GM23338 (cell line): Measurements from ENCODE around the gene SIK2. TPM values are rescaled to one million over a fixed set of nuclear protein-coding genes. Genes with fewer than 3 reads are reported as not detected.

Source experiments
- ATAC-seq: fragments of 200-7000 bp; cut with Tn5 transposase; 3 replicates; pipeline ENCODE4 v1.9.1; 2020
- DNase-seq: peaks from one replicate; pipeline ENCODE4 v3.0.0-alpha.2; 2015; ENCODE audit warnings: low spot score
- H2AFZ ChIP-seq: fragments of 200-600 bp; sonication (generic); 2 replicates; pipeline ENCODE4 v1.8.0; 2016; ENCODE audit warnings: antibody characterized with exemption, mild to moderate bottlenecking, moderate library complexity
- H3F3A ChIP-seq: fragments of 200-600 bp; sonication (generic); replicated peaks from 2 replicates; pipeline ENCODE4 v1.8.0; 2017; ENCODE audit warnings: antibody characterized with exemption, mixed run types, low read depth
- H3K27ac ChIP-seq: fragments of 200-600 bp; sonication (generic); 2 replicates; pipeline ENCODE4 v1.6.1; 2016; ENCODE audit warnings: low read depth
- H3K27me3 ChIP-seq: fragments of 200-600 bp; sonication (generic); 2 replicates; pipeline ENCODE4 v1.8.0; 2016; ENCODE audit warnings: mild to moderate bottlenecking, mixed run types, moderate library complexity; ENCODE audit not compliant: insufficient read depth
- H3K36me3 ChIP-seq: fragments of 200-600 bp; sonication (generic); 2 replicates; pipeline ENCODE4 v1.8.0; 2016; ENCODE audit warnings: mild to moderate bottlenecking; ENCODE audit not compliant: insufficient read depth
- H3K4me1 ChIP-seq: fragments of 200-600 bp; sonication (generic); 2 replicates; pipeline ENCODE4 v1.8.0; 2016; ENCODE audit warnings: mild to moderate bottlenecking, moderate library complexity; ENCODE audit not compliant: insufficient read depth
- H3K4me2 ChIP-seq: fragments of 200-600 bp; sonication (generic); 2 replicates; pipeline ENCODE4 v1.7.1; 2017; ENCODE audit warnings: mixed run types
- H3K4me3 ChIP-seq: fragments of 200-600 bp; sonication (generic); 2 replicates; pipeline ENCODE4 v1.6.1; 2016; ENCODE audit warnings: mixed run types
- H3K79me2 ChIP-seq: fragments of 200-600 bp; sonication (generic); replicated peaks from 2 replicates; pipeline ENCODE4 v1.8.0; 2017; ENCODE audit warnings: mild to moderate bottlenecking; ENCODE audit not compliant: insufficient read depth
- H3K9me2 ChIP-seq: fragments of 200-600 bp; sonication (generic); 2 replicates; pipeline ENCODE4 v1.8.0; 2017; ENCODE audit not compliant: insufficient read depth
- H4K20me1 ChIP-seq: fragments of 200-600 bp; sonication (generic); replicated peaks from 2 replicates; pipeline ENCODE4 v1.8.0; 2017; ENCODE audit warnings: mild to moderate bottlenecking; ENCODE audit not compliant: insufficient read depth
- H3K27ac Mint-ChIP-seq: 2 replicates; pipeline ENCODE4 v1.8.0; 2020; ENCODE audit warnings: inconsistent platforms, mild to moderate bottlenecking, moderate library complexity, mixed read lengths
- H3K27me3 Mint-ChIP-seq: 3 replicates; pipeline ENCODE4 v1.8.0; 2022; ENCODE audit warnings: low read depth, mild to moderate bottlenecking, moderate library complexity, mixed read lengths, inconsistent platforms; ENCODE audit not compliant: insufficient read depth, poor library complexity
- H3K36me3 Mint-ChIP-seq: 3 replicates; pipeline ENCODE4 v1.8.0; 2021; ENCODE audit warnings: low read depth, mild to moderate bottlenecking, inconsistent platforms, moderate library complexity, mixed read lengths
- H3K4me1 Mint-ChIP-seq: 3 replicates; pipeline ENCODE4 v1.8.0; 2020; ENCODE audit warnings: mild to moderate bottlenecking, inconsistent platforms, mixed read lengths
- H3K4me3 Mint-ChIP-seq: 3 replicates; pipeline ENCODE4 v1.8.0; 2021; ENCODE audit warnings: moderate library complexity, mild to moderate bottlenecking, inconsistent platforms, mixed read lengths
- H3K9me3 Mint-ChIP-seq: 3 replicates; pipeline ENCODE4 v1.8.0; 2020; ENCODE audit warnings: moderate library complexity, mild to moderate bottlenecking, inconsistent platforms, mixed read lengths
- CREB1 ChIP-seq: fragments of 250-450 bp; sonication (Bioruptor Pico); IDR thresholded peaks from 2 replicates; pipeline ENCODE4 v1.5.0; 2020; ENCODE audit warnings: low read depth, mild to moderate bottlenecking, moderate library complexity
- CTCF ChIP-seq, 2 experiments: fragments of 200-600 bp in 1 of 2; sonication (generic) in 1 of 2; conservative IDR thresholded peaks; 2 replicates each; pipeline versions ENCODE4 v1.5.1 to v1.6.1; 2016 to 2017; ENCODE audit warnings: antibody characterized with exemption in 2 of 2, low read depth in 2 of 2, mild to moderate bottlenecking in 2 of 2, moderate library complexity in 1 of 2
- ETS1 ChIP-seq: IDR thresholded peaks from 2 replicates; pipeline ENCODE4 v1.6.1; 2016; ENCODE audit warnings: antibody characterized with exemption
- EZH2 ChIP-seq: fragments of 200-600 bp; sonication (generic); IDR thresholded peaks from one replicate; pipeline ENCODE4 v1.8.0; 2017; ENCODE audit warnings: antibody characterized with exemption, mild to moderate bottlenecking, low read depth; ENCODE audit not compliant: unreplicated experiment
- EZH2phosphoT487 ChIP-seq: fragments of 200-600 bp; sonication (generic); IDR thresholded peaks from one replicate; pipeline ENCODE4 v1.8.1; 2018; ENCODE audit warnings: antibody characterized with exemption; ENCODE audit not compliant: unreplicated experiment
- JUNB ChIP-seq: IDR thresholded peaks from one replicate; pipeline ENCODE4 v1.6.1; 2016; ENCODE audit warnings: antibody characterized with exemption; ENCODE audit not compliant: unreplicated experiment
- NANOG ChIP-seq: IDR thresholded peaks from 2 replicates; pipeline ENCODE4 v1.6.1; 2016; ENCODE audit warnings: antibody characterized with exemption, borderline replicate concordance
- POLR2AphosphoS5 ChIP-seq: IDR thresholded peaks from 2 replicates; pipeline ENCODE4 v1.6.1; 2016; ENCODE audit warnings: antibody characterized with exemption, low read depth
- STAT1 ChIP-seq: IDR thresholded peaks from one replicate; pipeline ENCODE4 v1.6.1; 2016; ENCODE audit warnings: antibody characterized with exemption; ENCODE audit not compliant: unreplicated experiment
- ZNF114 ChIP-seq: fragments of 250-450 bp; sonication (Bioruptor Pico); IDR thresholded peaks from 2 replicates; pipeline ENCODE4 v1.5.0; 2020; ENCODE audit warnings: mild to moderate bottlenecking, moderate library complexity
- ZNF331 ChIP-seq: fragments of 250-450 bp; sonication (Bioruptor Pico); IDR thresholded peaks from 2 replicates; pipeline ENCODE4 v1.5.0; 2020; ENCODE audit warnings: low read depth, mild to moderate bottlenecking, moderate library complexity
- polyA plus RNA-seq: library from polyadenylated mRNA; unstranded; fragments of >200 nt; fragmentation: Nextera tagmentation; extraction: Ambion mirVana; gene quantifications from 2 replicates; pipeline ENCODE4 v1.2.1, GENCODE V29; 2016
- total RNA-seq: library from RNA; depleted of rRNA; stranded (reverse); fragments of >200 nt; shearing (Covaris generic); gene quantifications from 2 replicates; pipeline ENCODE4 v1.2.3, GENCODE V29; 2014
- TF ChIP-seq, protein P1 (sequence below): IDR thresholded peaks from one replicate; pipeline ENCODE4 v1.6.1; 2018; ENCODE audit warnings: antibody characterized with exemption; ENCODE audit not compliant: unreplicated experiment
- TF ChIP-seq, protein P2 (sequence below): fragments of 250-450 bp; sonication (Bioruptor Pico); IDR thresholded peaks from 2 replicates; pipeline ENCODE4 v1.5.0; 2020; ENCODE audit warnings: mild to moderate bottlenecking, moderate library complexity

The SIK2 gene
- total and polyA plus RNA-seq, 2 experiments from 2014 or later, result 2.3 to 6.7 TPM

DNA sequence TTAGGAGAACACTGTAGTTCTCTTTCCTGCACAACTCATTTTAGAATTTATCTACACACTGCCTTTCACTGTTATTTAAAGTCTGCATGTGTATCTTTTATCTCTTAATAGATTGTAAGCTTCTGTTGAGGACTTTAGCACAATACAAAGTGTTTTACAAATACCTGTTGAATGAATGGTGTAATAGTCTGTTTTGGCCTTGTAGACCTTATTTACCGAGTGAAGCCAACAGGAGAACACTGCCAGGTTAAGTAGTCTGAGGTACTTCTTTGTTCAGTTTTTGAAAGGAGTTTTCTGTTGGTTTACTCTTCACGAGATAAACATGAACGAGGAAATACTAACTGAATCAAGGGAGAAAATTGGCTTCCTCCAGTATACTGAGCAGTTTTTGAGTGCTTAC lies 31.0 kb downstream of the SIK2 start:
- H3K36me3 ChIP-seq, result no peaks in the 10 kb centered on the region
- H4K20me1 ChIP-seq, result no peaks in the 10 kb centered on the region
- DNase-seq (no peak), ATAC-seq (no peak)
- Mint-ChIP-seq H3K27ac (no peak overlapping the region), H3K36me3 (no peaks in the 10 kb centered on the region), H3K4me3 (no peak overlapping the region), H3K9me3 (no peaks in the 10 kb centered on the region), H3K27me3 (no peaks in the 10 kb centered on the region), H3K4me1 (peaks cover 23% of the 10 kb centered on the region)
- peaks cover 7% of the 10 kb centered on the region; the same call in 1 of the 2 replicates for H3K4me1 ChIP-seq
- peak overlapping the region; percentile 58; the same call in 1 of the 2 replicates for H3K27ac ChIP-seq
- no peaks in the 10 kb centered on the region for H3K9me2 ChIP-seq
- H3K79me2 ChIP-seq, result no peaks in the 10 kb centered on the region
- H3F3A ChIP-seq, result no peaks in the 10 kb centered on the region
- no peak overlapping the region for H3K4me2 ChIP-seq
- no peak overlapping the region for H2AFZ ChIP-seq
- TF ChIP-seq POLR2AphosphoS5 (no peak), STAT1 (no peak), ETS1 (no peak), CTCF (conservative IDR thresholded peaks at IDR 0.05; ENCODE audit: low read depth in 2 of 2) (no peak), EZH2phosphoT487 (no peak), NANOG (no peak), EZH2 (no peak), ZNF331 (CRISPR knock-in tag) (no peak), JUNB (no peak), ZNF114 (no peak), CREB1 (CRISPR knock-in tag) (no peak)
- TF ChIP-seq, protein P1, sequence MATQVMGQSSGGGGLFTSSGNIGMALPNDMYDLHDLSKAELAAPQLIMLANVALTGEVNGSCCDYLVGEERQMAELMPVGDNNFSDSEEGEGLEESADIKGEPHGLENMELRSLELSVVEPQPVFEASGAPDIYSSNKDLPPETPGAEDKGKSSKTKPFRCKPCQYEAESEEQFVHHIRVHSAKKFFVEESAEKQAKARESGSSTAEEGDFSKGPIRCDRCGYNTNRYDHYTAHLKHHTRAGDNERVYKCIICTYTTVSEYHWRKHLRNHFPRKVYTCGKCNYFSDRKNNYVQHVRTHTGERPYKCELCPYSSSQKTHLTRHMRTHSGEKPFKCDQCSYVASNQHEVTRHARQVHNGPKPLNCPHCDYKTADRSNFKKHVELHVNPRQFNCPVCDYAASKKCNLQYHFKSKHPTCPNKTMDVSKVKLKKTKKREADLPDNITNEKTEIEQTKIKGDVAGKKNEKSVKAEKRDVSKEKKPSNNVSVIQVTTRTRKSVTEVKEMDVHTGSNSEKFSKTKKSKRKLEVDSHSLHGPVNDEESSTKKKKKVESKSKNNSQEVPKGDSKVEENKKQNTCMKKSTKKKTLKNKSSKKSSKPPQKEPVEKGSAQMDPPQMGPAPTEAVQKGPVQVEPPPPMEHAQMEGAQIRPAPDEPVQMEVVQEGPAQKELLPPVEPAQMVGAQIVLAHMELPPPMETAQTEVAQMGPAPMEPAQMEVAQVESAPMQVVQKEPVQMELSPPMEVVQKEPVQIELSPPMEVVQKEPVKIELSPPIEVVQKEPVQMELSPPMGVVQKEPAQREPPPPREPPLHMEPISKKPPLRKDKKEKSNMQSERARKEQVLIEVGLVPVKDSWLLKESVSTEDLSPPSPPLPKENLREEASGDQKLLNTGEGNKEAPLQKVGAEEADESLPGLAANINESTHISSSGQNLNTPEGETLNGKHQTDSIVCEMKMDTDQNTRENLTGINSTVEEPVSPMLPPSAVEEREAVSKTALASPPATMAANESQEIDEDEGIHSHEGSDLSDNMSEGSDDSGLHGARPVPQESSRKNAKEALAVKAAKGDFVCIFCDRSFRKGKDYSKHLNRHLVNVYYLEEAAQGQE, result no peak
- TF ChIP-seq, protein P2, sequence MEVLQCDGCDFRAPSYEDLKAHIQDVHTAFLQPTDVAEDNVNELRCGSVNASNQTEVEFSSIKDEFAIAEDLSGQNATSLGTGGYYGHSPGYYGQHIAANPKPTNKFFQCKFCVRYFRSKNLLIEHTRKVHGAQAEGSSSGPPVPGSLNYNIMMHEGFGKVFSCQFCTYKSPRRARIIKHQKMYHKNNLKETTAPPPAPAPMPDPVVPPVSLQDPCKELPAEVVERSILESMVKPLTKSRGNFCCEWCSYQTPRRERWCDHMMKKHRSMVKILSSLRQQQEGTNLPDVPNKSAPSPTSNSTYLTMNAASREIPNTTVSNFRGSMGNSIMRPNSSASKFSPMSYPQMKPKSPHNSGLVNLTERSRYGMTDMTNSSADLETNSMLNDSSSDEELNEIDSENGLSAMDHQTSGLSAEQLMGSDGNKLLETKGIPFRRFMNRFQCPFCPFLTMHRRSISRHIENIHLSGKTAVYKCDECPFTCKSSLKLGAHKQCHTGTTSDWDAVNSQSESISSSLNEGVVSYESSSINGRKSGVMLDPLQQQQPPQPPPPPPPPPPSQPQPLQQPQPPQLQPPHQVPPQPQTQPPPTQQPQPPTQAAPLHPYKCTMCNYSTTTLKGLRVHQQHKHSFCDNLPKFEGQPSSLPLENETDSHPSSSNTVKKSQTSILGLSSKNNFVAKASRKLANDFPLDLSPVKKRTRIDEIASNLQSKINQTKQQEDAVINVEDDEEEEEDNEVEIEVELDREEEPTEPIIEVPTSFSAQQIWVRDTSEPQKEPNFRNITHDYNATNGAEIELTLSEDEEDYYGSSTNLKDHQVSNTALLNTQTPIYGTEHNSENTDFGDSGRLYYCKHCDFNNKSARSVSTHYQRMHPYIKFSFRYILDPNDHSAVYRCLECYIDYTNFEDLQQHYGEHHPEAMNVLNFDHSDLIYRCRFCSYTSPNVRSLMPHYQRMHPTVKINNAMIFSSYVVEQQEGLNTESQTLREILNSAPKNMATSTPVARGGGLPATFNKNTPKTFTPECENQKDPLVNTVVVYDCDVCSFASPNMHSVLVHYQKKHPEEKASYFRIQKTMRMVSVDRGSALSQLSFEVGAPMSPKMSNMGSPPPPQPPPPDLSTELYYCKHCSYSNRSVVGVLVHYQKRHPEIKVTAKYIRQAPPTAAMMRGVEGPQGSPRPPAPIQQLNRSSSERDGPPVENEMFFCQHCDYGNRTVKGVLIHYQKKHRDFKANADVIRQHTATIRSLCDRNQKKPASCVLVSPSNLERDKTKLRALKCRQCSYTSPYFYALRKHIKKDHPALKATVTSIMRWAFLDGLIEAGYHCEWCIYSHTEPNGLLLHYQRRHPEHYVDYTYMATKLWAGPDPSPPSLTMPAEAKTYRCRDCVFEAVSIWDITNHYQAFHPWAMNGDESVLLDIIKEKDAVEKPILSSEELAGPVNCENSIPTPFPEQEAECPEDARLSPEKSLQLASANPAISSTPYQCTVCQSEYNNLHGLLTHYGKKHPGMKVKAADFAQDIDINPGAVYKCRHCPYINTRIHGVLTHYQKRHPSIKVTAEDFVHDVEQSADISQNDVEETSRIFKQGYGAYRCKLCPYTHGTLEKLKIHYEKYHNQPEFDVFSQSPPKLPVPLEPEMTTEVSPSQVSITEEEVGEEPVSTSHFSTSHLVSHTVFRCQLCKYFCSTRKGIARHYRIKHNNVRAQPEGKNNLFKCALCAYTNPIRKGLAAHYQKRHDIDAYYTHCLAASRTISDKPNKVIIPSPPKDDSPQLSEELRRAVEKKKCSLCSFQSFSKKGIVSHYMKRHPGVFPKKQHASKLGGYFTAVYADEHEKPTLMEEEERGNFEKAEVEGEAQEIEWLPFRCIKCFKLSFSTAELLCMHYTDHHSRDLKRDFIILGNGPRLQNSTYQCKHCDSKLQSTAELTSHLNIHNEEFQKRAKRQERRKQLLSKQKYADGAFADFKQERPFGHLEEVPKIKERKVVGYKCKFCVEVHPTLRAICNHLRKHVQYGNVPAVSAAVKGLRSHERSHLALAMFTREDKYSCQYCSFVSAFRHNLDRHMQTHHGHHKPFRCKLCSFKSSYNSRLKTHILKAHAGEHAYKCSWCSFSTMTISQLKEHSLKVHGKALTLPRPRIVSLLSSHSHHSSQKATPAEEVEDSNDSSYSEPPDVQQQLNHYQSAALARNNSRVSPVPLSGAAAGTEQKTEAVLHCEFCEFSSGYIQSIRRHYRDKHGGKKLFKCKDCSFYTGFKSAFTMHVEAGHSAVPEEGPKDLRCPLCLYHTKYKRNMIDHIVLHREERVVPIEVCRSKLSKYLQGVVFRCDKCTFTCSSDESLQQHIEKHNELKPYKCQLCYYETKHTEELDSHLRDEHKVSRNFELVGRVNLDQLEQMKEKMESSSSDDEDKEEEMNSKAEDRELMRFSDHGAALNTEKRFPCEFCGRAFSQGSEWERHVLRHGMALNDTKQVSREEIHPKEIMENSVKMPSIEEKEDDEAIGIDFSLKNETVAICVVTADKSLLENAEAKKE, result no peak
- no peaks in the 10 kb centered on the region for H3K27me3 ChIP-seq
- no peak overlapping the region for H3K4me3 ChIP-seq
